Ovary (tissue), 9 donors: ENCODE data around the gene ATXN1. TPM values are rescaled to one million over a fixed set of nuclear protein-coding genes. Genes with fewer than 3 reads are reported as not detected.
A peak's percentile ranks its signal among the peaks of the same experiment; 100 is the strongest.

ENCODE experiments used
- DNase-seq, 5 donors: peaks; one replicate each; pipeline ENCODE4 v3.0.0-alpha.2; 2019 to 2020
- H3K27ac ChIP-seq, 2 donors: fragments of 200-600 bp; one replicate each; pipeline versions ENCODE4 v1.5.1 to v1.8.0; 2019 to 2022
- H3K27me3 ChIP-seq: fragments of 200-600 bp; one replicate; pipeline ENCODE4 v1.8.0; 2022
- H3K36me3 ChIP-seq: fragments of 200-600 bp; sonication (generic); one replicate; pipeline ENCODE4 v1.5.1; 2019
- H3K4me1 ChIP-seq: one replicate; pipeline ENCODE4 v1.8.1; 2013; ENCODE audit warnings: mild to moderate bottlenecking, moderate library complexity; ENCODE audit not compliant: insufficient read depth
- H3K4me3 ChIP-seq: fragments of 200-600 bp; sonication (generic); one replicate; pipeline ENCODE4 v1.5.1; 2017
- H3K9me3 ChIP-seq, 2 donors: fragments of 200-600 bp in 1 of 2; sonication (generic) in 1 of 2; one replicate each; pipeline versions ENCODE4 v1.5.1 to v1.8.1; 2013 to 2019; ENCODE audit warnings: mild to moderate bottlenecking in 1 of 2, moderate library complexity in 1 of 2
- EP300 ChIP-seq: sonication (generic); formaldehyde crosslinking; IDR thresholded peaks from one replicate; pipeline ENCODE4 v1.6.1; 2017; ENCODE audit warnings: antibody characterized with exemption
- POLR2A ChIP-seq: fragments of 450-650 bp; IDR thresholded peaks from one replicate; pipeline ENCODE4 v1.6.1; 2017; ENCODE audit warnings: antibody characterized with exemption, mild to moderate bottlenecking, moderate library complexity
- WGBS, 3 donors: extraction: QIAGEN DNeasy Blood & Tissue Kit in 1 of 3; methylation state at CpG; one replicate each; pipeline versions ENCODE4 v1.1.5 to v1.1.7; 2013 to 2017; 5-methylcytosine and 5-hydroxymethylcytosine counted together
- intact Hi-C, 4 donors: fragments of 100-400 bp; cut with DNase I; formaldehyde crosslinking; loops; one replicate each; pipeline versions ENCODE4 v1.11.0 to v1.15.1; 2022 to 2023
- polyA plus RNA-seq, 2 donors: library from polyadenylated mRNA; stranded (reverse); fragments of 200-250 nt in 1 of 2; fragments of 350-450 nt in 1 of 2; fragmentation: Illumina TruSeq in 1 of 2; extraction: RNeasy Lipid Tissue Mini Kit (QIAGEN cat#74804) in 1 of 2; gene quantifications; one replicate each; pipeline ENCODE4 v1.2.3, GENCODE V29; 2013 to 2014
- total RNA-seq, 7 donors: library from RNA; depleted of rRNA in 2 of 7; stranded (reverse); fragments of >200 nt in 2 of 7; fragmentation: NEBNext Ultra II Directional in 3 of 7; extraction: Animal tissue kit (Norgen Biotek cat#: 25700) in 3 of 7; gene quantifications; one replicate each; pipeline versions ENCODE4 v1.1.0 to v1.2.4, GENCODE V29; 2016 to 2023
- TF ChIP-seq, protein P1 (sequence below), 3 donors: fragments of 450-650 bp in 2 of 3; fragments of 200-600 bp in 1 of 3; IDR thresholded peaks; one replicate each; pipeline versions ENCODE4 v1.5.1 to v1.8.0; 2016 to 2022; ENCODE audit warnings: antibody characterized with exemption in 3 of 3, mild to moderate bottlenecking in 1 of 3
- donor health status: DM: no; HTN: no; CAD: no; lungs with moderate emphysema.
- donor health status: DM: no; HTN: no; CAD: no.
- donor health status: Bipolar disorder and iron deficiency.
- donor health status: DM: yes; HTN: yes; CAD: no.
- donor health status: DM: no; HTN: no; CAD: no.
- donor health status: DM: yes; HTN: yes; CAD: no.

The ATXN1 gene
- total and polyA plus RNA-seq, 9 donors: 7.3 to 38.2 (median 30.4) TPM

- Histone ChIP-seq H3K9me3 (no peaks in the 10 kb centered on the region), H3K4me1 (peaks cover 5% of the 10 kb centered on the region), H3K36me3 (no peaks in the 10 kb centered on the region), H3K27ac (no peak overlapping the region), H3K4me3 (no peak overlapping the region), H3K27me3 (no peaks in the 10 kb centered on the region)
- WGBS, 3 donors: 69 to 76% (median 70%) methylated on average over 6 of the region's 6 CpGs
- intact Hi-C loops: no loop called here
- TF ChIP-seq EP300 (no peak), POLR2A (no peak)
- TF ChIP-seq, protein P1, sequence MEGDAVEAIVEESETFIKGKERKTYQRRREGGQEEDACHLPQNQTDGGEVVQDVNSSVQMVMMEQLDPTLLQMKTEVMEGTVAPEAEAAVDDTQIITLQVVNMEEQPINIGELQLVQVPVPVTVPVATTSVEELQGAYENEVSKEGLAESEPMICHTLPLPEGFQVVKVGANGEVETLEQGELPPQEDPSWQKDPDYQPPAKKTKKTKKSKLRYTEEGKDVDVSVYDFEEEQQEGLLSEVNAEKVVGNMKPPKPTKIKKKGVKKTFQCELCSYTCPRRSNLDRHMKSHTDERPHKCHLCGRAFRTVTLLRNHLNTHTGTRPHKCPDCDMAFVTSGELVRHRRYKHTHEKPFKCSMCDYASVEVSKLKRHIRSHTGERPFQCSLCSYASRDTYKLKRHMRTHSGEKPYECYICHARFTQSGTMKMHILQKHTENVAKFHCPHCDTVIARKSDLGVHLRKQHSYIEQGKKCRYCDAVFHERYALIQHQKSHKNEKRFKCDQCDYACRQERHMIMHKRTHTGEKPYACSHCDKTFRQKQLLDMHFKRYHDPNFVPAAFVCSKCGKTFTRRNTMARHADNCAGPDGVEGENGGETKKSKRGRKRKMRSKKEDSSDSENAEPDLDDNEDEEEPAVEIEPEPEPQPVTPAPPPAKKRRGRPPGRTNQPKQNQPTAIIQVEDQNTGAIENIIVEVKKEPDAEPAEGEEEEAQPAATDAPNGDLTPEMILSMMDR (IDR thresholded peaks at IDR 0.05): no peak
- no peak for DNase-seq
Observed at GRCh38 chr6:16421462-16421960, 339.7 kb downstream of the ATXN1 start.

GRCh38 chr6:16420715-16421461 lies 340.4 kb downstream of the ATXN1 start:
- H3K36me3 ChIP-seq: no peaks in the 10 kb centered on the region
- H3K27ac ChIP-seq: peak overlapping the region in 1 of 2 donors; percentile 5
- no peaks in the 10 kb centered on the region for H3K9me3 ChIP-seq
- no peak overlapping the region for H3K4me3 ChIP-seq
- no peaks in the 10 kb centered on the region for H3K27me3 ChIP-seq
- intact Hi-C loops: no loop called here
- H3K4me1 ChIP-seq: peaks cover 5% of the 10 kb centered on the region
- whole genome bisulfite sequencing, 3 donors: 10 to 17% (median 12%) methylated on average over 7 of the region's 7 CpGs
- no peak for DNase-seq
- TF ChIP-seq EP300 (no peak), POLR2A (no peak)
- TF ChIP-seq, protein P1 (IDR thresholded peaks at IDR 0.05): no peak

GRCh38 chr6:16420337-16420714 lies 340.9 kb downstream of the ATXN1 start:
- Histone ChIP-seq H3K4me3 (no peak overlapping the region), H3K27ac (peak overlapping the region in 1 of 2 donors; percentile 5), H3K27me3 (no peaks in the 10 kb centered on the region), H3K36me3 (no peaks in the 10 kb centered on the region), H3K9me3 (no peaks in the 10 kb centered on the region), H3K4me1 (peaks cover 5% of the 10 kb centered on the region)
- 46 to 60% (median 59%) methylated on average over 2 of the region's 2 CpGs for WGBS, 3 donors
- TF ChIP-seq, protein P1 (IDR thresholded peaks at IDR 0.05): no peak
- TF ChIP-seq EP300 (no peak), POLR2A (no peak)
- intact Hi-C loops: no loop called here
- no peak for DNase-seq

GRCh38 chr6:16419636-16420336 lies 341.5 kb downstream of the ATXN1 start:
- Histone ChIP-seq H3K4me3 (no peak overlapping the region), H3K27me3 (no peaks in the 10 kb centered on the region), H3K36me3 (no peaks in the 10 kb centered on the region), H3K27ac (no peak overlapping the region), H3K4me1 (peaks cover 5% of the 10 kb centered on the region), H3K9me3 (no peaks in the 10 kb centered on the region)
- intact Hi-C loops: loop anchor here in 1 of 4 donors (10.0 kb wide), 1 partner anchor 85 kb away; no protein-coding TSS in a partner anchor
- DNase-seq: no peak
- 88 to 95% (median 90%) methylated on average over 10 of the region's 10 CpGs for WGBS, 3 donors
- TF ChIP-seq EP300 (no peak), POLR2A (no peak)
- TF ChIP-seq, protein P1 (IDR thresholded peaks at IDR 0.05): no peak
